ENCODE measurements around the gene CSGALNACT2. TPM values are rescaled to one million over a fixed set of nuclear protein-coding genes. Genes with fewer than 3 reads are reported as not detected.

The CSGALNACT2 gene
- total RNA-seq, 1 experiment from 2014 or later, result 4.1 TPM

- DNase-seq (ENCODE audit: low read depth), result no peak
Observed at GRCh38 chr10:43112608-43112961, 25.7 kb upstream of the CSGALNACT2 start.

GRCh38 chr10:43113201-43114087 lies 24.8 kb upstream of the CSGALNACT2 start:
- DNase-seq (ENCODE audit: low read depth), result no peak

GRCh38 chr10:43114088-43114742 lies 24.0 kb upstream of the CSGALNACT2 start:
- no peak for DNase-seq (ENCODE audit: low read depth)

- DNase-seq (ENCODE audit: low read depth), result no peak
Observed at GRCh38 chr10:43114743-43115611, 23.3 kb upstream of the CSGALNACT2 start.

GRCh38 chr10:43115881-43116595 lies 22.2 kb upstream of the CSGALNACT2 start:
- no peak for DNase-seq (ENCODE audit: low read depth)

GRCh38 chr10:43116596-43116995 lies 21.6 kb upstream of the CSGALNACT2 start:
- no peak for DNase-seq (ENCODE audit: low read depth)

GRCh38 chr10:43117031-43117776 lies 21.0 kb upstream of the CSGALNACT2 start:
- DNase-seq (ENCODE audit: low read depth), result no peak

GRCh38 chr10:43117777-43118583 lies 20.3 kb upstream of the CSGALNACT2 start:
- no peak for DNase-seq (ENCODE audit: low read depth)

GRCh38 chr10:43118631-43119415 lies 19.4 kb upstream of the CSGALNACT2 start:
- DNase-seq (ENCODE audit: low read depth), result no peak

GRCh38 chr10:43119416-43120115 lies 18.7 kb upstream of the CSGALNACT2 start:
- DNase-seq (ENCODE audit: low read depth), result no peak

- no peak for DNase-seq (ENCODE audit: low read depth)
Observed at GRCh38 chr10:43120116-43120928, 17.9 kb upstream of the CSGALNACT2 start.

- DNase-seq (ENCODE audit: low read depth), result peak; percentile 43
Observed at GRCh38 chr10:43120929-43121314, 17.3 kb upstream of the CSGALNACT2 start.

GRCh38 chr10:43121444-43121843 lies 16.8 kb upstream of the CSGALNACT2 start:
- peak; percentile 30 for DNase-seq (ENCODE audit: low read depth)

- no peak for DNase-seq (ENCODE audit: low read depth)
Observed at GRCh38 chr10:43122096-43122495, 16.1 kb upstream of the CSGALNACT2 start.

- no peak for DNase-seq (ENCODE audit: low read depth)
Observed at GRCh38 chr10:43122826-43123225, 15.4 kb upstream of the CSGALNACT2 start.

GRCh38 chr10:43123361-43124093 lies 14.7 kb upstream of the CSGALNACT2 start:
- DNase-seq (ENCODE audit: low read depth), result no peak

- DNase-seq (ENCODE audit: low read depth), result no peak
Observed at GRCh38 chr10:43124094-43124521, 14.1 kb upstream of the CSGALNACT2 start.

Measured in Daoy (cell line).